Omental fat pad (tissue), 4 donors: ENCODE data around the gene ZMAT5. TPM values are rescaled to one million over a fixed set of nuclear protein-coding genes. Genes with fewer than 3 reads are reported as not detected.

Source experiments
- ATAC-seq: fragments of 150-250 bp; one replicate; pipeline ENCODE4 v1.9.1; 2016; ENCODE audit warnings: mild to moderate bottlenecking, moderate library complexity; ENCODE audit not compliant: low FRiP score
- DNase-seq: peaks from one replicate; pipeline ENCODE4 v3.0.0-alpha.2; 2019; ENCODE audit warnings: low spot score
- CTCF ChIP-seq, 3 donors: fragments of 450-650 bp; IDR thresholded peaks; one replicate each; pipeline ENCODE4 v1.5.1; 2016 to 2017; ENCODE audit warnings: antibody characterized with exemption in 3 of 3, mild to moderate bottlenecking in 3 of 3, moderate library complexity in 2 of 3
- total RNA-seq, 4 donors: library from RNA; depleted of rRNA; stranded (reverse); fragments of >200 nt; gene quantifications; one replicate each; pipeline ENCODE4 v1.1.0, GENCODE V29; 2016

Gene ZMAT5
- total RNA-seq, 4 donors from 2014 or later, result 8.3 to 23.0 (median 16.9) TPM

DNA sequence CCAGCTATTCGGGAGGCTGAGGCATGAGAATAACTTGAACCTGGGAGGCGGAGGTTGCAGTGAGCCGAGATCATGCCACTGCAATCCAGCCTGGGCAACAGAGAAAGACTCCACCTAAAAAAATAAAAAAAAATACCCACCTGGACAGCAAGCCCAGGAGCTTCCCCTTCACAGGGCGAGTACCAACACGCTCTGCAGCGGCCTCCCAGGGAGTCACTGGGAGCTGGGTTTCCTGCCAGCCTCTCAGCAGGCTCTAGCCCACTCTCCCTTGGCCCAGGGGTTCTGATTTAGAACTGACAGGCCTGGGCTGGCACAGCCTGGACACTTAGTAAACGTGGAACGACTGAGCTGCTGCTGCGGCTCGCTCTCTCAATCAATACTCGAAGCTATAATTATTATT lies 49.0 kb downstream of the ZMAT5 start:
- no peak for TF ChIP-seq CTCF (IDR thresholded peaks at IDR 0.05)
- no peak for ATAC-seq
- no peak for DNase-seq

DNA sequence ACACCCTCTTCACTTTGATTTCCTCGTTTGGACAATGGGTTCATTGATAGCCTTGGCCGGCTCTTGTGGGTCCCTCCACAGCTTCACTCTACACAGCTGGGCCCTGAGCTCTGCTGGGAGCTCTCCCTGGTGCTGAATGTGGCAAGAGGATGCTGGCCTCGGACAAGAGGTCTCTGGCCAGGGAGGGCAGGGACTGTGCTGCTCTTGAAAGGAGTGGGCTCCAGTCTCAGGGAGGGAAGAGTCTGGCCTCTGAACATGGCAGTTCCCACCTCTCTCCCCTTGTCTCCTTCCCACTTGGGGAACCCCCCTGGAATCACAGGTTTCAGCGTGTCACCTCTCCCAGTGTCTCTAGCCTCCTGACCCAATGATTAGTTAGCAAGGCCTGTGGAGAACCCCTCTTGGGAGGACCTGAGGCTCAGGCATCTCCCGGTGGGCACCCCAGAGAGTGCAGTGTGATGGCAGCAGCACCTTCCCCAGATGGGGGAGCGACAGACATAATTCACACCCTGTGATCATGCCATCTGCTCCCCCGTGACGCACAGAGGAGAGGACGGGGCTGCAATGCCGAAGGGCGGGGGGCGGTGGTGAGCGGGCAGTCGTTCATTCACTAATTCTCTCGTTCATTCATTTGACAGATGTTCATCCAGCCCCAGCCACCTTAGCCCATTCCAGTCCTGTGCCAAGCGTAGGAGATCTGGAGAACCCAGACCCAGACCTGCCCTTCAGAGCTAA lies 49.8 kb downstream of the ZMAT5 start:
- no peak for TF ChIP-seq CTCF (IDR thresholded peaks at IDR 0.05)
- DNase-seq (no peak), ATAC-seq (no peak)

DNA sequence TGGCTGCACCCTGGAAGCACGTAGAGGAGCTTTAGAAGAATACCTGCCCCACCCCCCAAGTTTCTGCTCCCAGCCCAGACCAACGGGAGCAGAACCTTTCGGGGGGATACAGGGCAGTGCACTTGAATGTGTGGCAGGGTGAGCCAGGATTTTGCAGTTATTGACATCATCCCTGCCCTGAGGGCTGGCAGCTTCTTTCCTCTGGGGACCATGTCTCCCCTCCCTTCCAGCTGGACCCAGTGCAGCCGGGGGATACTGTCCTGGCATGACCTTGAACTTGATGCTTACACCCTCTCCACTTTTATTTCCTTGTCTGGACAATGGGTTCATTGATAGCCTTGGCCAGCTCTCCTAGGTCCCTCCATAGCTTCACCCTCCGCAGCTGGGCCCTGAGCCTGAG lies 51.1 kb downstream of the ZMAT5 start:
- no peak for TF ChIP-seq CTCF (IDR thresholded peaks at IDR 0.05)
- ATAC-seq (no peak), DNase-seq (no peak)

- no peak for ATAC-seq
- no peak for TF ChIP-seq CTCF (IDR thresholded peaks at IDR 0.05)
- DNase-seq, result no peak
These were observed 51.6 kb downstream of the ZMAT5 start for GRCh38 chr22:29715240-29715639.

DNA sequence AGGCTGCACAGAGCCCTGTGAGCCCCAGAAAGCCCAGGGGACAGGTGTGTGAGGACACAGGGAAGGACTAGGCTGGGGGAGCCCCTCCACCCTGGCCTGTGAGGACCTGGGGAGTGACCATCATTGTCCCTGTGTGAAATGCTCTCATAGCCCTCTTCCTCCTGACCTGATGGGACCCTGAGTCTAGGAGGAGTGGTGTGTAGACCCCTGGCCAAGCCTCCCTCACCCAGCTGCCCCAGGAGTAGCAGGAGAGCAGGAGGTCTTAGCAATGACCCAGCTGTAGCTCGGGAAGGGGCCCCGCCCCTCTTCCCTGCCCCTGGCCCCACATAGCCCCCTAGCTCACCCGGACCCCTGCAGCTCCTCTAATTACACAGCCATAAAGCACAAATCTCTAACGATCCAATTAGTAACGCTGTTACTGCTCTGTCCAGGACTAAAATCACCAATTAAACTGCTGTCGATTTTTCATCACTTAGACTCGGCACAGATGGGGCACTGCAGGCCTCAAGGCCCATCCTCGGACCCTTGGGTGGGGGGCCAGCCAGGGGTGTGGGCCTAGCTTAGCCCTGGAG lies 53.6 kb downstream of the ZMAT5 start:
- no peak for DNase-seq
- TF ChIP-seq CTCF (IDR thresholded peaks at IDR 0.05), result no peak
- no peak for ATAC-seq

- DNase-seq (no peak), ATAC-seq (no peak)
- no peak for TF ChIP-seq CTCF (IDR thresholded peaks at IDR 0.05)
These were observed 54.7 kb downstream of the ZMAT5 start for GRCh38 chr22:29712119-29712518.
